ENCODE results near the gene CA9.
A peak's percentile ranks its signal among the peaks of the same experiment; 100 is the strongest.

CA9 gene

GRCh38 chr9:35651956-35652828 lies 21.5 kb upstream of the CA9 start:
- DNase-seq = no peak

DNA sequence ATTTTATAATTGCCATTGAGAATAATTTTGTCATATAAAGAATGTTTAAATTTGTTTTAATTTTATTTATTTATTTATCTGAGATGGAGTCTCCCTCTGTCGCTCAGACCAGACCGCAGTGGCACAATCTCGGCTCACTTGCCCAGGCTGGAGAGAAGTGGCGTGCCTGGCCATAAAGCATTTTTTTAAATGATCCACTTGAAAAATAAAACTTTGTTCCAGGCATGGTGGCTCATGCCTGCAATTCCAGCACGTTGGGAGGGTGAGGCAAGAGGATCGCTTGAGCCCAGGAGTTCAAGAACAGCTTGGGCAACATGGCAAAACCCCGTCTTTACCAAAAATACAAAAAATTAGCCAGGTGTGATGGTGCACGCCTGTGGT lies 20.9 kb upstream of the CA9 start:
- DNase-seq = no peak

- no peak for DNase-seq
Measured at GRCh38 chr9:35653611-35654010, 20.1 kb upstream of the CA9 start.

- DNase-seq = no peak
Measured at GRCh38 chr9:35656348-35656747, 17.4 kb upstream of the CA9 start.

DNA sequence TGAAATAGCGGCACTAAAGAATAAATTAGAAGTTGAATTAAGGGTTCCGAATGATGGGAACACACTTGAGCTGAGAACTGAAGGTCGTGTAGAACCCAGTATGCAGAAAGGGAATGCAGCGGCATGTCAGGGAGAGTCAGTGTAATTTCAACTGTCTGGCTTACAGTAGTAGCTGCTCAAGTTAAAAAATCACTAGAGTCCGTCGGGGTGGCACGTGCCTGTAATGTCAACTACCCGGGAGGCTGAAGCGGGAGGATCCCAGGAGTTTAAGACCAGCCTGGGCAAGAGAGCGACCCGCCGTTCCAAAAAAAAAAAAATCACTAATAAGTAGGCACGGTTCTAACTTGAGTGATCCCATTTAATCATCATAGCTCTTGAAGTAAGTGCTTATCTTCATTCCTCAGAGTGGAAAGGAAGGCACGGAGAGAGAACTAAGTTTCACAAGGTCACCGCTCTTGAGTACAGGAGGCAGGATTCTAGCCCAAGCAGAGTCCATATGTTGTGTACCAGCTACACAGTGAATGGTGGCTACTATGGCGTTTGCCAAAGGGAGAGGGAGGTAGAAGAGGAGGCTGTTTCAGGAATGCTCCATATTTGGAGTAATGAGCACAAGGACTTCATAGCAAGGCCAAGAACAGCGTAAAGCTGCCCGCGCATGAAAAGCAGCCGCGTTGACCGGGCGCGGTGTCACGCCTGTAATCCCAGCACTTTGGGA lies 16.7 kb upstream of the CA9 start:
- no peak for DNase-seq

- peak; percentile 76 for DNase-seq
Measured at GRCh38 chr9:35657546-35658136, 16.1 kb upstream of the CA9 start, which contains the start of gene RMRP. TSS of gene RMRP (minus strand) at chr9:35658019.

GRCh38 chr9:35658137-35658967 lies 15.4 kb upstream of the CA9 start, which contains the start of gene CCDC107:
TSS of gene CCDC107 (plus strand) at chr9:35658292. CDS start at chr9:35658380, 88 bp downstream.
- peak; percentile 81 for DNase-seq

DNA sequence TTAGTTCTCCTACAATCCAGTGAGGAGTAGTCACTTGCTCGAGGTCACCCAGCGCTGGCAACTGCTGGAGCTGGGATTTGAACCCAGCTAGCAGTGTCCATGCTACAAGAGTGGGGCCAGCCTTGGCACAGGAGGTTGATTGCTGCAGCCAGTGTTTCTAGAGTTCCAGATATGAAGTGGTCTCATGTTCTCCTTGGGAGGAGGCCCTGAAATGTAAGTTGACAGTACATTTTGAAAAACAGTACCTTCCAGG lies 14.8 kb upstream of the CA9 start:
- DNase-seq = no peak

DNA sequence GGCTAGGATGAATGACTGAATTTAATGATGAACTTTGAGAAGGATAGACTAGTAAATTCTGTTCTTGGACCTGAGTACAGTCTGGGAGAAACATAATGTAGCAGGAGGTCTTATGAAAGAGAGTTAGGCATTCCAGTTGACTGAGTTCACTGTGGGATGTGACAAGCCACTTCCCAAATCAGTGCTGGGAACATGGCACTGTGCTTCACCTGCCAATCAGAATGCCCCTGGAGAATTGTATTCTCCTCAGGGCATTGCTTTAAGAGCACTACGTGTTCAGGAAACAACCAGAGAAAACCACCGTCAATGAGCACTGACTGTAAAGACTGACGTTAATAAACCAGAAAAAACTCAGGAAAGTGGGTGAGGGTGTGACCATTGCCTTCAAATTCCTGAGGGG lies 14.4 kb upstream of the CA9 start:
- no peak for DNase-seq

DNA sequence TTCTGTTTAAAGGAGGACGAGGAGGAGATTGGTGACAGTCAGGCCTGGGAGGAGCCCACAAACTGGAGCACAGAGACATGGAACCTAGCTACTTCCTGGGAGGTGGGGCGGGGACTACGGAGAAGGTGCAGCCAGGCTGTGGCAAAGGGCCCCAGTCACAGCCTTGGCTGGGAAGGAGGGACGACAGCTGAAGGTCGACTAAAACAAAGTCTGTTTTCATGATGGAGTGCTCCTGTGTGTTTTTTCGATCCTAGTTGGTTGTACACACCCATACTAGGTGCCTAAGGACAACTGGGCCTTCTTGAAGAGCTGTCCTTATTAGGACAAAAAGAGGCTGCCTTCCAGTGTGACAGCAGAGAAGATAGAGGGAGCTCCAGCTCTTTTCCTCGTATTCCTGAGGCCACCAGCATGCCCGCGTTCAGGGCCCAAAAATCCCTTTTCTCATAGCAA lies 12.7 kb upstream of the CA9 start:
- DNase-seq = no peak

DNA sequence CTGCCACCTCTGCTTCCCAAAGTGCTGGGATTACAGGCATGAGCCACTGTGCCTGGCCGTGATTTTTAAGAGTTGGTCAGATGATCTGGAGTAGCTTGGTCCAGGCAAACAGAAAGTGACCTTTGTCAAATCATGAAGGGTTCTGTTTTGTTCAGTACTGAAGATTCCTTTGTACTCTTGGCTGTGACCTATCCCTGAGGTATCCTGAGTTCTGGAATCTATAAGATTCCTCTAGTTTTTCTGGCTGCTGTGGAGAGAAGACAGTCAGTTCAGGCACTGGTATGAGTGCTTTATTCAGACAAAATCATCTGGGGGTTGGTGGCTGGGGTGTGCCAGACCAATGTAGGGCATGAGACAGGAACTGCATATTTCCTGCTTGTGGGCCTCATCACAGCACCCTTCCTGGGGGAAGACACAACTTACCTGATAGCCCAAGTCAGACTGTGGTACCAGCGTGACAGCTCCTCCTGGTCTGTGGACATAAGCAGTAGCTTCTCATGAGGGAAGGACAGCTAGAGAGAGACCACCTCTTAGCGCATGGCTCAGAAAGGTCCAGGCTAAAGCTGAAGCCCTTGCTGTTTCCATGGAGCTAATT lies 11.9 kb upstream of the CA9 start:
- peak; percentile 43 for DNase-seq

- no peak for DNase-seq
Measured at GRCh38 chr9:35662437-35662836, 11.3 kb upstream of the CA9 start.

DNA sequence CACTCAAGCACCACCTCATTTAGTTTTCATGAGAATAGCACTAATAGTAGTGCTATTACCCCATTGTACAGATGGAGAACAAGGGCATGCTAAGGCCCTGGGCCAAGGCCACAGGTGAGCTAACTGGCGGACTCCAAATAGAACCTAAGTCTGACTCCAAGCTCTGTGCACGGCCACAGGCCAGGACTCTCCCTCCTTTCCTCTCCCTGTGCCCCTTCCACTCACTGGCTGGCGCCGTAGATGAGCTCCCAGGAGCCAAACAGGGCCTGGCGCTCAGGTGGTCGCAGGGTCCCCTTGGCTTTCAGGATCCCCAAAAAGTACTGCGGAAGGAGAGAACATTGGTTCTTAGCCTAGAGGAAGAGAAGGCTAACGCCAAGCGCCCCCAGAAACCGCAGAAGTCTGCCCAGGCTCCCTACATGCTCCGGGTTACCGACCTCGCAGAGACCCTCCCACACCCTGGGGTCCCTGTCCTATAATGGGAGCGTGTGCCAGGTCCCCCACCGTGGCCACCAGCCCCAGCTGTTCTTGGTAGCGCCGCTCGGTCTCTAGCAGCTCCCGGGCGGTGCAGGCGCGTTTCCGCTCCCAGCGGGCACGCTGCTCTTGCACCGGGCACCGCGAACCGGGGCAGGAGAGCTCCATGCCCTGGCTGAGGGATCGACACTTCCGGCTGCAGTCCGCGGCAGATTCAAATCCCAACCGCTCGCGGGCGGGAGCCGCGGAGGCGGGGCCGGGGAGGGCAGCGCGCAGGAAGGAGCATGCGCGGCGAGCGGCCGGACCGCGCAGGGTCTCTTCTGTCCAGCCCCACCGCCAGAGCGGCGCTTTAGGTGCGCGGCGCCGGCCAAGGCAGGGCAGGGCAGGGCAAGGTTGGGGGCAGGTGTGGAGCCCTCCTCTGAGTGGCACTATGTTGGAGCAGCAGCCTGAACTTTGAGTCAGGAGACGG lies 8.9 kb upstream of the CA9 start, which contains the start of gene ARHGEF39:
Gene ARHGEF39 (minus strand): TSS at position 665 of the 940 bp plus-strand sequence. CDS start 26 bp downstream, at position 639.
- peak; percentile 39 for DNase-seq

- DNase-seq = no peak
Measured at GRCh38 chr9:35665471-35665818, 8.3 kb upstream of the CA9 start.

GRCh38 chr9:35666045-35666444 lies 7.7 kb upstream of the CA9 start:
- DNase-seq = no peak

- DNase-seq = no peak
Measured at GRCh38 chr9:35666549-35666948, 7.2 kb upstream of the CA9 start.

DNA sequence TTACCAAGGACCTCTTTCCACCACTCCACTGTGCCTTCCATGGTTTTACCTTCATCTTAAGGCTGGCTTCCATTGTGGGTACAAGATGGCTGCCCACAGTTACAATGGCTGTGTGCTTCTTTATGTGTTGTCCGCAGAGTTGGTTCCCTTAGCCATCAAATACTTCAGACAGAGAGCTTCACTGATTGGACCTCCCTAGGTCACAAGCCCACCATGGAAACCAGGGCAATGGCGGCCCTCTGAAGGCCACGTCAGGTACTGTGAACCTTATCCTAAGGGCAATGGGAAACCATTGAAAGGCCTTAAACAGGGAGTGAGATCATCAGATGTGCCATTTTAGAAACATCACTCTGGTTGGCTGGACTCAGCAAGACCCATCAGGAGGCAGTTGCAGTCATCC lies 5.8 kb upstream of the CA9 start:
- DNase-seq = no peak

DNA sequence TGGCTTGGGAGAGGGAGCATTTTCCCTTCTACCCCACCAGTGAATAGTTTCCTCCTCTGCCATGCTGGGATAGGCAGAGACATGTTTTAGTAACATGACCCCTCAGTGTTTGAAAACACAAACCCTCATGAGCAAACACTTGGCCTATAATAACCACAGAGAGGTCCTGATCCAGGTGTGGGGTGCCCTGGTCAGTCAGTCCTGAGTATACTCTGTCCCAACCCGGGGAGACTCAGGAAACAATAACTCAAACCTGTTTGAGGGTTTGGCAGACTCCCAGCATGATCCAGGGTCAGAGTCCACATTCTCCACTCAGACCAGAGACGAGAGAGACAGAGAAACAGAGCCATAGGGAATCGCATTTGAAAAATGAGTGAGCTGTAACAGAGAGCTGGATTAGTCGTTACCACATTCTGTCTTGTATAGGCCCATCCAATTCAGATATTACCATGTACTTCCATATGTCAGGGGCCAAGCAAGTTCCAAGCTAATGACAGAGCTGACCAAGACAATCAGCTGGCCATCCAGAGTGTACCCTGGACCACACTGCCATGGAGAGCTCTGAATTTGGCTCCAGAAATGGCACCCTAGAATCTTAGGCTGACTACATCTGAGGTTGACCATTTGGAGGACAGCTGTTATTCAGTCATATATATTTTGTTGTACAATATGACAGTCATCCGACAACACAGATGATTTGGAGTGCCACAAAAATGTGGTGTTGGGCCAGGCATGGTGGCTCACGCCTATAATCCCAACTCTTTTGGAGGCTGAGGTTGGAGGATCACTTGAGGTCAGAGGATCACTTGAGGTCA lies 4.2 kb upstream of the CA9 start:
- DNase-seq = no peak

DNA sequence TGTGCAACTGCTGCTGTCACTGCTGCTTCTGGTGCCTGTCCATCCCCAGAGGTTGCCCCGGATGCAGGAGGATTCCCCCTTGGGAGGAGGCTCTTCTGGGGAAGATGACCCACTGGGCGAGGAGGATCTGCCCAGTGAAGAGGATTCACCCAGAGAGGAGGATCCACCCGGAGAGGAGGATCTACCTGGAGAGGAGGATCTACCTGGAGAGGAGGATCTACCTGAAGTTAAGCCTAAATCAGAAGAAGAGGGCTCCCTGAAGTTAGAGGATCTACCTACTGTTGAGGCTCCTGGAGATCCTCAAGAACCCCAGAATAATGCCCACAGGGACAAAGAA lies 265 bp downstream of the CA9 start:
- no peak for DNase-seq

DNA sequence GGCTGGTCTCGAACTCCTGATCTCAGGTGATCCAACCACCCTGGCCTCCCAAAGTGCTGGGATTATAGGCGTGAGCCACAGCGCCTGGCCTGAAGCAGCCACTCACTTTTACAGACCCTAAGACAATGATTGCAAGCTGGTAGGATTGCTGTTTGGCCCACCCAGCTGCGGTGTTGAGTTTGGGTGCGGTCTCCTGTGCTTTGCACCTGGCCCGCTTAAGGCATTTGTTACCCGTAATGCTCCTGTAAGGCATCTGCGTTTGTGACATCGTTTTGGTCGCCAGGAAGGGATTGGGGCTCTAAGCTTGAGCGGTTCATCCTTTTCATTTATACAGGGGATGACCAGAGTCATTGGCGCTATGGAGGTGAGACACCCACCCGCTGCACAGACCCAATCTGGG lies 1.5 kb downstream of the CA9 start:
- DNase-seq = no peak

Data from activated CD4-positive, alpha-beta T cell treated with anti-CD3 and anti-CD28 coated beads, Interleukin-2, amount 50 U/mL, for 1 hour (primary cell).